Stimulated activated CD4-positive, alpha-beta T cell treated with anti-CD3 and anti-CD28 coated beads, Interleukin-1b, Interleukin-23, amount 100 ng/mL, for 24 hours (primary cell): ENCODE results near the gene VPREB1.
"Not testable (repeated sequence)": the region's sequence is repeated elsewhere in the genome, so short reads cannot be mapped to it uniquely, and the experiment has no call there.

ENCODE experiments used
- DNase-seq, 4 experiments: peaks; one replicate each; pipeline ENCODE4 v3.0.0-alpha.2; 2020; ENCODE audit warnings: low read depth in 4 of 4, low spot score in 1 of 4

Gene VPREB1

DNA sequence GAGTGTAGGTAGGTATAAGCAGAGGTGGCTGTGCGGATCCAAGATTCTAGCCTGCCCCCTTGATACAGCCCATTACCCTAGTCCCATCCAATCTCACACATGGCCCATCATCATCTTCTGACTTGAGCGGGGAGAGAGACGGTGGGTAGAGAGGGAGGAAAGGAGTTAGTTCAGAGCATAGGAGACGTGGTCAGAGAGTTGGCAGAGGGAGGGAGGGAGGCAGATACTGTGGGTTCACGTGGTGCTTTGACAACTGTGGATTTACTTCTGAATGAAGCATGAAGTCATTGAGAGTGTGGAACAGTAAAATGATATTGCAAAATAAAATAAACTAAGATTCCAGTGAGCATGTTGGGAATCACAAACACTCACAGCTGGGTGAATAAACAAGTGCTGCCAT, 31.4 kb upstream of the VPREB1 start:
- no peak for DNase-seq

DNA sequence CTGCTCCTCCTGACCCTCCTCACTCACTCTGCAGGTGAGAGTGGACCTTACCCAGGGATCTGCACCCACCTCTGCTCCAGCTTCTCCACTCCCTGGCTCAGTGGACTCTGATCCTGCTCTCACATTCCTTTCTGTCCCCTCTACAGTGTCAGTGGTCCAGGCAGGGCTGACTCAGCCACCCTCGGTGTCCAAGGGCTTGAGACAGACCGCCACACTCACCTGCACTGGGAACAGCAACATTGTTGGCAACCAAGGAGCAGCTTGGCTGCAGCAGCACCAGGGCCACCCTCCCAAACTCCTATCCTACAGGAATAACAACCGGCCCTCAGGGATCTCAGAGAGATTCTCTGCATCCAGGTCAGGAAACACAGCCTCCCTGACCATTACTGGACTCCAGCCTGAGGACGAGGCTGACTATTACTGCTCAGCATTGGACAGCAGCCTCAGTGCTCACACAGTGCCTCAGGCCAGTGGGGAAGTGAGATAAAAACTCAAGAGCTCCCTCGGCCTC, 29.7 kb upstream of the VPREB1 start:
- no peak for DNase-seq

DNA sequence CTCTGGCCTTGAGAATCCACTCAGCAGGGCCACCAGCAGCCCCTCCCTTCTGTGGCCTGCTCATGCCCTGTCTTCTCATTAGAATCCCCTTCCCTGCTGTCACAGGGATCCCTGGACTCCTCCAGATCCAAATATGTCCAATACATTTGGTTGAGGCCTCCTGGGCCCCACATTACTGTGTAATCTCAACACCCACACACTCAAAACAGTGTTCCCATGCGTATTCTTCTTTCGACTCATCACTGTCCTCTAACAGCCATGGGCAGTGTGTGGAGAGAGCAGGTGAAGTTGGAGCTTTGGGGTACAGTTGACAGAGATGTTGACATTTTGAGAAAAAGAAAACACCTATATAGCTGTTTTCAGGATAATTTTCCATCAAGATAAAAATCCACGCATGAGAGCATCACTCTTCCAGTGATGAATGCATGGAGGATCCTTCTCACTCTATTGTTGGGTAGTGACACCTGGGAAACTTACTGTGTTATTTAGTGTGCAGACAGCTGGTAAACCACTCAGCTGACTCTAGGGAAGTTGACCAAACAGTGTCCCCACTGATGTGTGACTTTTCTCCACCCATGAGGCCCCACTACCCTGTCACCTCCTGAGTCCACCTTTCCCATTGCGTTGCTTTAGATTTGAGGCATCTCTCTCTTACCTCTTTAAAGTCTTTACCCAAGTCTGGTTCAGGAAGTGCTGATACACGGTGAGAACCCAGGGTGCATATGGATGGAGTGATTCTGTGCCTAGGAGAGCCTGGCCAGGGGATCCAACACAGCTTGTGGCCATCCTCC, 28.7 kb upstream of the VPREB1 start:
- DNase-seq: no peak

DNA sequence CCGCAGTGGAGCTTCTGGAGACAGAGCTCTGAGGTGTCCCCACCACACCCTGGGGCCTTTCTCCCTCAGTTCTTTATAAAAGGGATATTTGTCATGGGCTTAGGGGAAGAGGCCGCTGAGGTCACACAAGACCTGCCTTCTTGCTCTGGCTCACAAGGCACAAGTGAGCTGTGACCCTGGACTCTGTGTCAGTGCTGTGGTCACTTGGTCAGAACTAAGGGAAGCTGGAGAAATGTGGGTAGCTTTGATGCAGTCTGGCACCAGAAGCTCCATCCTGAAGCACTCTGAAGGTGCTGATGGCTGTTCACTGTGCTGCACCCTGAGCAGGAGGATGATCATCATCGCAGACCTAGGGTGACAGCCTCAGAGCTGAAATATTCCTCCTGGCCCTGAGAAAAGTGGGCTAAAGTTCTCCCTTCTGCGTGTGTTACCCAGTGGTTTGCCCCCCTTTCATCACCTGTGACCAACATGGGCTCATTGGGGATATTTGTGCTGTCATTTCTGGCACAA, 28.1 kb upstream of the VPREB1 start:
- DNase-seq: no peak

DNA sequence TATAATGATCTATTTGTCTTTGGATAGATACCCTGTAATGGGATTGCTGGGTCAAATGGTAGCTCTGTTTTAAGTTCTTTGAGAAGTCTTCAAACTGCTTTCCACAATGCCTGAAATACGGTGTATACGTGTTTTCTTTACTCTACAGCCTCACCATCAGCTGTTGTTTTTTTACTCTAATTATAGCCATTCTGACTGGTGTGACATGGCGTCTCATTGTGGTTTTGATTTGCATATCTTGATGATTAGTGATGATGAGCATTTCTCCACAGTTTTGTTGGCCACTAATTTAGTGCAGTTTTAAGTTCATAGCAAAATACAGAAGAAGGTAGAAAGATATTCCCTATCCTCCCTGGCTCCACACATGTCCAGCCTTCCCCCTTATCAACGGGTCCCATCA, 26.3 kb upstream of the VPREB1 start:
- DNase-seq: no peak

DNA sequence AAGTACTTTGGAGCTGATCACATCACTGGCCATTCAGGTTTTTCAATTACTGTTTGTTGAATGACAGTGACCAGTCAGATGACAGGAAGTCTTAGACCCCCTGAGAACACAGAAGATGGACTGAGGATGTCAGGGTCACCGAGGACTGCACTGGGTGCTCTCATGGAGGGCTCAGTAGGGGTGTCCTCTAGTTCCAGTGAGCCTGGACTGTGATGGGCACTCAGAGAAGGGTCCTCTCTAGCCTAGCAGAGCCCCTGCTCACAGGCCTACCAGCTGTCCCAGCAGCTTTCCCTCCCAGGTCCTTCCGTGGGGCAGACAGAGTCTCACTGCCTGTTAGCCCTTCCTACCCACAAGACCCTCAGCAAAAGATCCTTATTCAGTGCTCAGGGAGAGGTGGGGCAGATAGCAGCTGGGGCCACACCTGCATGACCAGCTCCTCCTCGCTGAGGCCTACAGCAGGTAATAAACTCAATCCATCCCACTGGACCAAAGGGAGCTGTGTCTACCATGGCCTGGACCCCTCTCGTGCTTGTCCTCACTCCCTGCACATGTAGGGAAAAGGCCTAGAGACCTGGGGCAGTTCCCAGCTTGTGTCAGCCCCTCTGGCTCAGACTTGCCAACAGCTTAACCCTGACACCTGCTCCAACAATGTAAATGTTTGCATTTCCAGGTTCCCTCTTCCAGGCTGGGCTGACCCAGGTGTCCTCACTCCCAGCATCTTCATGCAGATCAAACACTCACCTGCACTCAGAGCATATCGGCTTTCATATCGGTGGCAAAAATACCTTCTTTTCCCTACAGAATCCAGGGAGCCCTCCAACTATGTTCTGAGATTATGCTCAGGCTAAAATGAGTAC, 25.2 kb upstream of the VPREB1 start:
- no peak for DNase-seq

DNA sequence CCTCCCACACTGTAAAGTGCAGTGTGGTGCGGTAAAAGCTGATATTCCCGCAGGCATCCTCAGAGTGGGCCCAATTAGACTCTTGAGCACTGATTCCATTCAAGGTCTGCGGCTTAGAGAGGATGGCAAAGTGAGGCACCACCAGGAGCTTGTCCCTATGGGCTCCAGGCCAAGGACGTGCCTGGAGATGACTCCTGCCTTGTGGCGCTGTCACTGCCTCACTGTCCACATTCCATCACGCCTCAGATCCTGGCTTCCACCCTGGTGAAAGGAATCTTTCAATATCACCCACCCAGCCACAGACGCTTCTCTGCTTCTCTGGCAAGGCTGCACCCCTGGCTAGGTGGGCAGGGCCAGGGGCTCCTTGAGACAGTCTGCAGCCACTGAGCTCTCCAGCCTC, 23.5 kb upstream of the VPREB1 start:
- not testable (repeated sequence) for DNase-seq

DNA sequence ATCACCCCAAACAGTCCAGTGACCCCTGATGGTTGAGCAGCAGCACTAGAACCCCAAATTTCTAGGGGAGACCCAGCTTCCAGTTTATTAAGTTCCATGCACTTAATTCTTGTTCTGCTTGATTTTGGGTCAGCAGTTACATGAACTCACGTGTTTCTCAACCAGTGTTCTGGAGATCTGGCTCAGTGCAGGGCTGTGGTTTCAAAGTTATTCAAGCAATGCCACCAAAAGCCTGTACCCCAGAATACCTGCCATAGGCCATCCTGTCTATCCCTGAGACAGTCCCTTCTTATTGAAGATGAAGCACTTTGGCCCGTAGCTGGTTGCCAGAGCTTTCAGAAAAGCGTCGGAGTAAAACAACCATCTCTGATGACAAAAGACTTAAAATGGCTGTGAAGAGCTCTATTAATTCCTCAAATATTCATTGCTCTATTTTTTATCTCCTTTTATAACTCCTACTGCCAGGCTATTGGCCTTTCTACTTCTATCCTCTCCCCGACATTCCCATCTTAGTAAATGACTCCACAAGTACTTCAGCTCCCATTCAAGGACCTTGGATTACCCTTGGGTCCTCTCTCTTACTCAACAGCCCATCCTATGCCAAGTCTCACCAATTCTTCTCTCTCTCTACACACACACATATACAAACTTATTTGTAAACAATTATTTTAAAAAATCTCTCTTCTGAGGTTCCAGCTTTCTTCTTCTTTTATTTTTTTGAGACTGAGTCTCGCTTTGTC, 18.0 kb upstream of the VPREB1 start:
- no peak for DNase-seq

DNA sequence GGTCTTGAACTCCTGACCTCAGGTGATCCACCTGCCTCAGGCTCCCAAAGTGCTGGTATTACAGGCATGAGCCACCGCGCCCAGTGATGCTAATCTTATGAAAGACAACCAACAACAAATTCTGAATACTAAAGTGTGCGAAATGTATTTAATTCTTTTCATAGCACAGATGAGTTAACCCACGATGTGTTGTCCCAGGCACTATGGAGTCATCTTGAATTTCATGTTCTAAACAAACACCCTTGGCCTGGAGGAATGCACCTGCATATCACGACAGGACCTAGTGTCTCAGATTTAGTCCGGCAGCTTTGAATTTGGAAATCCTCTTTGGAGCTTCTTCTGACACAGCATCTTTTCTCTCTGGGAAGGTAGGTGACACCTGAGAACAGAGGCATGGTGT, 16.2 kb upstream of the VPREB1 start:
- no peak for DNase-seq

DNA sequence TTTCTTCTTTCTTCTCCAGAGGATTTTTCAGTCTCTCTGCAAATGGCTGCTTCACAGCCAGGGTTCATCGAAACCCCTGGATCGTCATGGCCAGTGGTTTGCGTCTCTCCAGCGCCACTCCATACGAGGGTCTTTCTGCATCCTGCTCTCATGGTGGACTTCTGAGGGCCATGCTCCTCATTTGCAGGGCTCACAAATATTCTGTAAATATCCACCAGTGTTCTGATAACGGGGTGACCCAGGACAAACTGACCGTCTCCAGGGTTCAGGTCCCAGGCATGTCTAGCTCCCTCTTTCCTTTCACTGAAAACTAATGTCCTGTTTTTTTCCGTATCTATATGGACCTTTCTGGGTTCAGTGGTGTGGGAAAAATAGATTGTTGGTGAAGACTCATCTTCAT, 15.7 kb upstream of the VPREB1 start:
- no peak for DNase-seq

DNA sequence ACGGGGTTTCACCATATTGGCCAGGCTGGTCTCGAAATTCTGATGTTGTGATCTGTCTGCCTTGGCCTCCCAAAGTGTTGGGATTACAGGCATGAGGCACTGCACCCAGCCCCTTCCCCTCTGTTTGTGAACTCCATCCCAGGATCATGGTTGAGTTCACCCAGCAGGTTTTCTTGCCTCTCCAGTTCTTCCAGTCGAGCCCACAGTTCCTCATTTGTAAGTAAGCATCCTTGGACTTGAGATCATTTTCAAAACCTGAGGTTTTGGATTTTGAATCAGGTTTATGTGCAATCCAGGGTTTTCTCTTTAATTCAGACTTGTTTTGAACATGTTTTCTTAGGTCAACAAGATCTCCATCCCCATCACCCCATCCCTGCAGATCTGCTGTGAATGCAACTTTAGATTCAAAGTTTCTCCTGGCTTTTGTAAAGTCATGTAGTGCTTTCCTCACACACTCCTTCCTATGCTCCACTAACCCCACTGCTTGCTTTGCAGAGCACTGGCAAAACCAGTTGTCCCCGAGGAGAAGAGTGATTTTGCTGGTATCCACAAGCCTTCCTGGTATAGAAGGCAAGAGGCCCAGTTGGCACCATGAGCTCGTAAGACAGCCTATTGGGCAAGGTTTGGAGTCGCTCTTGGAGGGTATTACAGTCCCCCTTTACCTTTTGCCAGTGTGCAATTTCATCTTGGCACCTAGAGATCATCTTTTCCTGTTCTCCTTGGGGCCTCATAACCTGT, 14.7 kb upstream of the VPREB1 start:
- DNase-seq: no peak

DNA sequence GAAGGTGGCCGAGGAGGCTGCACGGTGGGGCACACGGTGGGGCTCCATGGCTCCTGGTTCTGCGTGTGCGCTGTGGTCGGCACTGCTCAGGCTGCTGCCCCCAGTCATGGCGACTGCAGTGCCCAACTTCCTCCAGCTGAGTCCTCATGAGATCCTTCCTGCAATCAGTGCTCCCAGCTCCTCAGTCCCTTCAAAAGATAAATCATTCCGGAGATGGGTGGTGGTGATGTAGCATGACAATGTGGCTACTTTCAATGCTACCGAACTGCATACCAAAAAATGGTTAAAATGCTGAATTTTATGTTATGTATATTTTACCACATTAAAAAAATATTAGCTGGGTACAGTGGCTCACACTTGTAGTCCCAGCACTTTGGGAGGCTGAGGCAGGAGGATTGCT, 14.1 kb upstream of the VPREB1 start:
- no peak for DNase-seq

DNA sequence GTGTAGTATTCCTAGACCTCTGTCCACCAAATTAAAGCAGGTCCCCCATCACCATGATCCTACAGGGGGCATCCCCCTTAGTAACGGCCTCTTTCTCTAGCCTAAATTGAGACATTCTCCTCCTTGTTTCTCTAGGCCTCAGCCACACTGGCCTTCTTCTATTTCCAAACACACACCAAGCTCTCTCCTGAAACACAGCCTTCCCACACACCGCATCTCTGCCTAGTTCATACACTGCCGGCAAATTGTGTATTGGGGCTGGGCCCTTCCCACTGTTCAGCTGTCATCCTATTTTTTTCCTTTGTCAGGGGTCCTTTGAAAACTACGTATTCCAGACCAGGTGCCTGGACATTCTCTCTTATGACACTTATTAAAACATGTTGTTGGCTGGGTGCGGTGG, 11.5 kb upstream of the VPREB1 start:
- DNase-seq: no peak

DNA sequence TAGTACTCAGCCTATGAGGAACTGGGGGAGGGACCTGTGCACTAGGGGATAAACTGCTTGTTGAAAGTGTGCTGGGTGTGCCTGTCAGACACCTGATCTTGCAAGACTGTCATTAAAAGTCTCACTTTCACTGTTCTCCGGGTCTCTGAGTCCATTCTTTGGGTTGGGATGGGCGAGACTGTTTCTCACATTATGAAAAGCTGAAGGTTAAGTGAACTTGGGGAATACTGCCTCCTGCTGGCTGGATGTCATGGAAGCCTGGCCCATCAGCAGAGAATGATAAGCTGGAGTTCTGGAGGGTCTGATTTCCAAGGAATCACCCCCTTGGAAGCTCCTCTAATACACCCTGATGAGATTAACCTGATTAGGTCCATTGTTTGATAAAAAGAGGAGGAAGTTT, 9.0 kb upstream of the VPREB1 start:
- peak; percentile 27 to 56 (median 49) for DNase-seq

DNA sequence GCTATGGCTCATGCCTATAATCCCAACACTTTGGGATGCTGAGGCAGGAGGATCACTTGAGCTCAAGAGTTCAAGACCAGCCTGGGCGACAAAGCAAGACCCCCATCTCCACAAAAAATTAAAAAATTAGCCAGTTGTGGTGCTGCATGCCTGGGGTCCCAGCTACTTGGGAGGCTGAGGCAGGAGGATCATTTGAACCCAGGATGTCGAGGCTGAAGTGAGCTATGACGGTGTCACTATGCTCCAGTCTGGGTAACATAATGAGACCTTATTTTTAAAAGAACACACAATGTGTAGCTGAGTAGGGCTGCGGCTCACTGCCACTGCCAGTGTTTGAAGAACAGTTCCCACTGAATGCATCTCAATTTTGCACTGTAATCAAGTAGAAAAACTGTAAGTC, 7.1 kb upstream of the VPREB1 start:
- no peak for DNase-seq

DNA sequence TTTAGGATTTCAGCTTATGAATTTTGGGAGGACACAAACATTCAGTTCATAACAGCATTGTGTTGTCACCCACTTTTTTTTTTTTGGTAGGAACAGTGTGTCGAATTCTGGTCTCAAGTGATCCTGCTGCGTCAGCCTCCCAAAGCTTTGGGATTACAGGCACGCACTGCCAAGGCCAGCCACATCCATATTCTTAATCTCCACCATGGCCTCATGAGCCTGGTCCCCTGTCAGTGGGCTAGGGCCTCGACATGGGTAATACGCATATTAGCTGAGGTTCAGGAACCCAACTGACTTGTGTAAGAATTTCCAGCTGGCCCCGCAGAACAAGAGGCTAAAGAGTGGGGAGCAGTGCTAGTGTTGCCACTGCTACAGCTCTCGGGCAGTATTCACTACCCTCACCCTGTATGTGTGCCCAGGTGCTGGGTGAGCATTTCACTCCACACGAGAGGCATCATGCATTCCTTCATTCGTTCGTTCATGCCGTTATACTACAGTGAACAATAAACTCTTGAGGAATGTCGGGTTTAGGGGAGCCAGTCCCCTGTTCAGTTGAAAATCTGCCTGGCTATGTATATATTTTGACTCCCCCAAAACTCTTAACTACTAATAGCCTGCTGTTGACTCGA, 5.2 kb upstream of the VPREB1 start:
- DNase-seq: no peak

DNA sequence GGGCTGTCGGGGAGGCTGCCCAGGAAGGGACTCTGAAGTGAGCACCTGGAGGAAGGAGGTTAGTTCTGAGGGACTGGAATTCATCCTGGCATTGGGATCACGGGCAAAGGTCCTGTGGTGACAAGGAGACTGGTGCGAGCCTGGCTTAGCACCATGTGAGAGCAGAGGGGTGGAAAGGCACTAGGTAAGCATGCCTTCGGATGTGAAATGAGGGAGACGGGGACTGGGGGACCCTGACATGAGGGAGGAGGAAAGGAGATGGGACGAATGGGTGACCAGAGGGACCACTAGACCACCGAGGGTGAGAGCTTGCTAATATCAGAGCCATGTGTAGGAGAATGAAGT, 3.1 kb upstream of the VPREB1 start:
- no peak for DNase-seq

DNA sequence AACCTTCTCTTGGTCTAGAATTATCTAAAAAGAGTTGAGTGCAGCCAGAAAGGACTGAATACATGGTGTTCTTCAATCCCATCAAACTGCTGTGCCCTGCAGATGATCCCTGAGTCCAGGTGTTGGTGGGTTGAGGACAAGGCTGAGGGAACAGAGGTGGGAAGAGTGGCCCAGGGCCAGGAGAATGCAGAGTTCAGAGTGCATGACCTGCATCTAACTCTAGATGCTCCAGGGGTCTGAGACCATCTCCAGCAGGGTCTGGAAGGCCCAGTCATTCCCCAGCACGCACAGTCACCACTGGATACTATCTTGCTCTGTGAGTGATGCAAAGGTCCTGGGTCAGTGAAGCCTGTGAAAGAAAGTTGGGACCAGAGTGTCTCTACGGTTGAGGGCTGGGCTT, 2.1 kb upstream of the VPREB1 start:
- no peak for DNase-seq

DNA sequence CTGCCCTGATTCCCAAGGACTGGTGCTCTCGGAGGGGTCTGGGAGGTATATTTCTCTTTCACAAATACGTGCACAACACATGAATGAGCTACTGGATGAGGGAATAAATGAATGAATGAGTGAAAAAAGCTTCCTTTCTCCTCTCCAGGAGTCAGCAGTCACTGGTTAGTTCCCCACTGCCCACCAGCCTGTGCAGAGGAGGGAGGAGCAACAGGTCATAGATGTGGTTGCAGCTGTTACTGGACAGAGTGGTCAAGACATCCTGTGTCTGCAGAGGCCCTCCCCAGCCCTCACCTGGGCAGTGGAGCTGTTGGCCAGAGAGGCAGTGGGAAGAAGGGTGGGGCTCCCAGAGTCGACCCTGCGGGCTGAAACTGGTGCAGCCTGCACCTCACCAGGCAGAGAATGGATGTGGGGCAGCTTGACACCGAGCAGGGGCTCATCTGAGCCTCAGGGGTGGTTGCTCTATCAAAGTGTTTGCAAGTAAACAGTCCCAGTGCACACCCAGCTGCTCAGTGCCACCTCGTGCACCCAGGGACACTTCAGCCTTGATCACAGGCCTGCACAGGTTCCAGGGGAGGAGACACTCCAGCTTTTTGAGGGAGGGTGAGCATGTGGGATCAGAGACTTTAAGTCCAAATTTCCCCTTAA, 1.4 kb upstream of the VPREB1 start:
- no peak for DNase-seq
